Stomach (tissue), 9 donors: ENCODE measurements around the gene CRACR2B. TPM values are rescaled to one million over a fixed set of nuclear protein-coding genes. Genes with fewer than 3 reads are reported as not detected.

Experiments
- DNase-seq, 2 donors: peaks; one replicate each; pipeline versions ENCODE4 v3.0.0 to v3.0.0-alpha.2; 2013 to 2019
- H3K27ac ChIP-seq, 5 donors: fragments of 200-600 bp in 4 of 5; sonication (generic) in 4 of 5; one replicate each; pipeline ENCODE4 v1.5.1; 2013 to 2019; ENCODE audit warnings: mild to moderate bottlenecking in 1 of 5, moderate library complexity in 1 of 5
- H3K27me3 ChIP-seq, 3 donors: fragments of 200-600 bp; sonication (generic); one replicate each; pipeline ENCODE4 v1.5.1; 2017 to 2019; ENCODE audit warnings: mixed run types in 1 of 3
- H3K36me3 ChIP-seq, 4 donors: fragments of 200-600 bp; sonication (generic); 1 replicate in 3 of 4; 2 replicates in 1 of 4; pipeline ENCODE4 v1.5.1; 2016 to 2019
- H3K4me1 ChIP-seq, 4 donors: fragments of 200-600 bp; sonication (generic); one replicate each; pipeline ENCODE4 v1.5.1; 2016 to 2019
- H3K4me3 ChIP-seq, 4 donors: fragments of 200-600 bp; sonication (generic) in 3 of 4; one replicate each; pipeline ENCODE4 v1.5.1; 2016 to 2019; ENCODE audit warnings: mild to moderate bottlenecking in 1 of 4
- H3K9me3 ChIP-seq, 4 donors: fragments of 200-600 bp; sonication (generic); one replicate each; pipeline ENCODE4 v1.5.1; 2016 to 2019
- CTCF ChIP-seq, 7 experiments: fragments of 450-650 bp in 4 of 7; fragments of 200-600 bp in 3 of 7; sonication (generic) in 3 of 7; IDR thresholded peaks; one replicate each; pipeline ENCODE4 v1.5.1; 2016 to 2019; ENCODE audit warnings: antibody characterized with exemption in 7 of 7, control low read depth in 2 of 7, mild to moderate bottlenecking in 1 of 7
- EP300 ChIP-seq: sonication (generic); formaldehyde crosslinking; IDR thresholded peaks from one replicate; pipeline ENCODE4 v1.6.1; 2017; ENCODE audit warnings: antibody characterized with exemption
- POLR2A ChIP-seq, 4 donors: fragments of 450-650 bp; IDR thresholded peaks; one replicate each; pipeline ENCODE4 v1.6.1; 2016; ENCODE audit warnings: antibody characterized with exemption in 4 of 4, control low read depth in 2 of 4, mild to moderate bottlenecking in 1 of 4, moderate library complexity in 1 of 4
- POLR2AphosphoS5 ChIP-seq, 3 donors: sonication (generic); formaldehyde crosslinking; IDR thresholded peaks; one replicate each; pipeline ENCODE4 v1.6.1; 2016; ENCODE audit warnings: antibody characterized with exemption in 3 of 3
- WGBS, 5 donors: extraction: QIAGEN DNeasy Blood & Tissue Kit in 3 of 5; methylation state at CpG; one replicate each; pipeline versions ENCODE4 v1.1.5 to v1.1.7; 2013 to 2018; 5-methylcytosine and 5-hydroxymethylcytosine counted together
- intact Hi-C: fragments of 100-400 bp; cut with DNase I; formaldehyde crosslinking; loops from one replicate; pipeline ENCODE4 v1.15.1; 2023; ENCODE audit warnings: low total_unique reads
- polyA plus RNA-seq, 3 donors: library from polyadenylated mRNA; stranded (reverse); fragments of 200-250 nt; gene quantifications; one replicate each; pipeline ENCODE4 v1.2.3, GENCODE V29; 2013
- total RNA-seq, 5 donors: library from RNA; depleted of rRNA; stranded (reverse); fragments of >200 nt; gene quantifications; one replicate each; pipeline versions ENCODE4 v1.1.0 to v1.2.3, GENCODE V29; 2014 to 2016
- donor health status: healthy with polysubstance abuse.
- donor health status: Bipolar disorder and iron deficiency.
- donor health status: healthy.

The CRACR2B gene
- total and polyA plus RNA-seq, 8 donors: 12.7 to 556 (median 126) TPM

- DNase-seq: no peak
- Histone ChIP-seq H3K4me1 (peaks cover 14 to 39% (median 29%) of the 10 kb centered on the region in 4 donors), H3K4me3 (no peak overlapping the region), H3K27me3 (peaks cover 0 to 15% (median 12%) of the 10 kb centered on the region in 3 donors), H3K9me3 (no peaks in the 10 kb centered on the region), H3K27ac (no peak overlapping the region), H3K36me3 (peaks cover 0 to 4% (median 0%) of the 10 kb centered on the region in 4 donors)
- no peak for TF ChIP-seq POLR2A (IDR thresholded peaks at IDR 0.05)
- no peak for TF ChIP-seq CTCF (IDR thresholded peaks at IDR 0.05)
- TF ChIP-seq EP300: no peak
- TF ChIP-seq POLR2AphosphoS5 (IDR thresholded peaks at IDR 0.05): no peak
- WGBS, 5 donors: 82 to 92% (median 87%) methylated on average over 6 to 20 of the region's 20 CpGs
- intact Hi-C loops: no loop called here
Observed at GRCh38 chr11:854601-855329, 27.0 kb downstream of the CRACR2B start.

- DNase-seq: no peak
- Histone ChIP-seq H3K27ac (no peak overlapping the region), H3K4me1 (peaks cover 15 to 39% (median 29%) of the 10 kb centered on the region in 4 donors), H3K27me3 (peaks cover 0 to 10% (median 7%) of the 10 kb centered on the region in 3 donors), H3K36me3 (peaks cover 0 to 4% (median 0%) of the 10 kb centered on the region in 4 donors), H3K9me3 (no peaks in the 10 kb centered on the region), H3K4me3 (no peak overlapping the region)
- TF ChIP-seq POLR2AphosphoS5 (IDR thresholded peaks at IDR 0.05): no peak
- TF ChIP-seq CTCF (IDR thresholded peaks at IDR 0.05): no peak
- TF ChIP-seq POLR2A (IDR thresholded peaks at IDR 0.05): no peak
- no peak for TF ChIP-seq EP300
- 78 to 90% (median 88%) methylated on average over 2 to 7 of the region's 7 CpGs for WGBS, 5 donors
- intact Hi-C loops: no loop called here
Observed at GRCh38 chr11:855330-855674, 27.6 kb downstream of the CRACR2B start.

DNA sequence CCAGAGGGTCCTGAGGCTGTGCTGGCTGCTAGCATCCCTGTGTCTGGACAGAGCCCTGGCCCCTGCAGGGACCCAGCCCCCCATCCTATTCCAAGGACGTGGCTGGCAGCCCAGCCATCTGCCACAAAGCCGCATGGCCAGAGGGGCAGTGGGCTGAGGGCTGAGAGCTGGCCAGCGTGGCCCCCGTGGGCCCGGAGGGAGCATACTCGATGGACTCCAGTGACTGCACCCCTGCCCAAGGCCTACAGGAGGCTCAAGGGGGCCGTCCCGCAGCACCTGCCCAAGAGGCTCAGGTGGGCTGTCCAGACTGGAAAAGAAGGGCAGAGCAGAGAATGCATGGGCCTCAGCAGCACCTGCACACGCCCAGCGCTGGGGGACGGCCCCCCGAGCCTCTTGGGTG, 28.1 kb downstream of the CRACR2B start:
- 78 to 89% (median 84%) methylated on average over 7 to 12 of the region's 12 CpGs for WGBS, 5 donors
- intact Hi-C loops: no loop called here

GRCh38 chr11:856397-856796, 28.7 kb downstream of the CRACR2B start:
- intact Hi-C loops: no loop called here
- Histone ChIP-seq H3K9me3 (no peaks in the 10 kb centered on the region), H3K36me3 (peaks cover 0 to 4% (median 0%) of the 10 kb centered on the region in 4 donors), H3K27me3 (no peaks in the 10 kb centered on the region), H3K4me1 (peaks cover 11 to 30% (median 21%) of the 10 kb centered on the region in 4 donors), H3K4me3 (no peak overlapping the region), H3K27ac (no peak overlapping the region)
- 66 to 94% (median 77%) methylated on average over 3 to 8 of the region's 8 CpGs for WGBS, 5 donors
- no peak for DNase-seq
- TF ChIP-seq CTCF (IDR thresholded peaks at IDR 0.05): no peak
- TF ChIP-seq POLR2A (IDR thresholded peaks at IDR 0.05): no peak
- no peak for TF ChIP-seq POLR2AphosphoS5 (IDR thresholded peaks at IDR 0.05)
- TF ChIP-seq EP300: no peak

More for the DNA sequence above, 28.1 kb downstream of the CRACR2B start:
- Histone ChIP-seq H3K27ac (no peak overlapping the region), H3K9me3 (no peaks in the 10 kb centered on the region), H3K36me3 (peaks cover 0 to 4% (median 0%) of the 10 kb centered on the region in 4 donors), H3K4me3 (no peak overlapping the region), H3K27me3 (peaks cover 0 to 5% (median 2%) of the 10 kb centered on the region in 3 donors), H3K4me1 (peaks cover 11 to 36% (median 27%) of the 10 kb centered on the region in 4 donors)
- no peak for DNase-seq
- no peak for TF ChIP-seq EP300
- TF ChIP-seq POLR2AphosphoS5 (IDR thresholded peaks at IDR 0.05): no peak
- no peak for TF ChIP-seq POLR2A (IDR thresholded peaks at IDR 0.05)
- no peak for TF ChIP-seq CTCF (IDR thresholded peaks at IDR 0.05)
